Neural cell (in vitro differentiated cells): ENCODE data around the gene KIF2A.

ENCODE experiments used
- EP300 ChIP-seq: fragments of 450-650 bp; conservative IDR thresholded peaks from 2 replicates; pipeline ENCODE4 v1.6.1; 2014; ENCODE audit warnings: antibody characterized with exemption, mild to moderate bottlenecking, moderate library complexity; ENCODE audit not compliant: poor library complexity, severe bottlenecking
- TF ChIP-seq, protein P1 (sequence below): fragments of 450-650 bp; IDR thresholded peaks from 2 replicates; pipeline ENCODE4 v1.5.1; 2014; ENCODE audit warnings: antibody characterized with exemption, mild to moderate bottlenecking, moderate library complexity; ENCODE audit not compliant: poor library complexity, severe bottlenecking

DNA sequence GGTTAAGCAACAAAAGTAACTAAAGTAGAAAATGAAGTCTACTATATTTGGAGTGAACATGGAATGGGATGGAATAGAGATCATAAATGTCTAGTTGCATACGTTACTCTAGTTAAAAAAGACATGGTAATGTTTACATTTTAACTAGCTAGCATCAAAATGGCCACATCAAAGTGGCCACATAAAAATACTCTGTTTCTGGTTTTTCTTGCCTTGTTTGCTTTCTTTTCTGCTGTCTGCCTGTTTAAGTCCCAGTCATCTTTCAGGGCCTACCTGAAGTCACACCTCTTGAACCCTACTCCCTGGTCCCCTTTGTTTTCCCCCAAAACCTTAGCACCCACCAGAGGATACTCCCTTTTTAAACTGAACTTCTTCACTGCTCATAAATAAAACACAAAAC, 6.4 kb upstream of the KIF2A start:
- no peak for TF ChIP-seq EP300
- TF ChIP-seq, protein P1, sequence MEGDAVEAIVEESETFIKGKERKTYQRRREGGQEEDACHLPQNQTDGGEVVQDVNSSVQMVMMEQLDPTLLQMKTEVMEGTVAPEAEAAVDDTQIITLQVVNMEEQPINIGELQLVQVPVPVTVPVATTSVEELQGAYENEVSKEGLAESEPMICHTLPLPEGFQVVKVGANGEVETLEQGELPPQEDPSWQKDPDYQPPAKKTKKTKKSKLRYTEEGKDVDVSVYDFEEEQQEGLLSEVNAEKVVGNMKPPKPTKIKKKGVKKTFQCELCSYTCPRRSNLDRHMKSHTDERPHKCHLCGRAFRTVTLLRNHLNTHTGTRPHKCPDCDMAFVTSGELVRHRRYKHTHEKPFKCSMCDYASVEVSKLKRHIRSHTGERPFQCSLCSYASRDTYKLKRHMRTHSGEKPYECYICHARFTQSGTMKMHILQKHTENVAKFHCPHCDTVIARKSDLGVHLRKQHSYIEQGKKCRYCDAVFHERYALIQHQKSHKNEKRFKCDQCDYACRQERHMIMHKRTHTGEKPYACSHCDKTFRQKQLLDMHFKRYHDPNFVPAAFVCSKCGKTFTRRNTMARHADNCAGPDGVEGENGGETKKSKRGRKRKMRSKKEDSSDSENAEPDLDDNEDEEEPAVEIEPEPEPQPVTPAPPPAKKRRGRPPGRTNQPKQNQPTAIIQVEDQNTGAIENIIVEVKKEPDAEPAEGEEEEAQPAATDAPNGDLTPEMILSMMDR: no peak
